GM18505 (cell line): ENCODE data around the gene DPH3.
"Not testable (repeated sequence)": the region's sequence is repeated elsewhere in the genome, so short reads cannot be mapped to it uniquely, and the experiment has no call there.

Source experiments
- ATAC-seq: cut with Tn5 transposase; IDR thresholded peaks from one replicate; pipeline ENCODE4 v1.9.1; 2021; ENCODE audit not compliant: unreplicated experiment
- POLR2A ChIP-seq: IDR thresholded peaks from 4 replicates; pipeline ENCODE4 v1.6.1; 2011; ENCODE audit warnings: borderline replicate concordance; ENCODE audit not compliant: insufficient read depth, insufficient read length; ENCODE audit errors: extremely low read depth

DPH3 gene

DNA sequence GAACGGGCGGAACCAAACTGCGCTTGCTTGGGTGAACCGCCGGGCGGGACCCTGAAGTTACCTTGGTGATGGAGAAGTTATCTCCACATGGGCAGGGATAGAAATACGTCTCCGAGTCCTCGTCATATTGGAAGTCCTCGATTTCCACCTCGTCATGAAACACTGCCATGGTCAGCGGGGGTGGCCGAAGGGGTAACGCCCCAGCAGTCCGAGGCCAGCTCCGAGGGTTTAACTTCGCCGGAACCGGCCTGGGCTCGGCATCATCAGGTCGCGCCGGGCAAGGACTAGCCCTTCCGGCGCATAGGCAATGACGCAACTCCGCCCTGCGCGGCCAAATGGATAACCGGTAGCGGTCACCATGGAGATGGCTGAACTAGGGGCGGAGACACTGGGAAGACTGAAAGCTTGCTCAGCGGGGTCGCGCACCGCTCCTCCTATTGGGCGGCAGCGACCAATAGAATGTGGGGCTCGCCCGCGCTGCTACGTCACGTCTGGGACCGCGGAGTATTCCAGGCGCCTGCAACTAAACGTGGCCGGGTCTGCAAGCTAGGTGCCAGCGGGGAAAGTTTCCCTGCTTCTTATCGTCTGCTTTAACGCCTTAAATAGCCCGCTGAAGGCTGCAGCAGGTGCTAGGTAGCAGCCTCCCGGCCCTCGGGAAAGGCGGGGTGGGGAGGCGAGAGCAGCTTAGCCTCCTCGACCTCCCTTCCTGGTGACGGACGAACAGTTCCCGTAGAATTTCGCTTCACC, at the start of gene DPH3, which contains the start of gene OXNAD1:
Gene DPH3, minus strand, starts transcription at position 236 of the 747 bp plus-strand sequence. Its CDS starts 67 bp downstream, at position 169.
Gene OXNAD1, plus strand, starts transcription at position 505 of the 747 bp plus-strand sequence. CDS start 5,741 bp downstream, outside the sequence.
- TF ChIP-seq POLR2A = peak; percentile 78
- ATAC-seq = peak; percentile 98

GRCh38 chr3:16313886-16314645, 49.3 kb upstream of the DPH3 start:
- TF ChIP-seq POLR2A = no peak
- no peak for ATAC-seq

GRCh38 chr3:16311960-16312451, 47.3 kb upstream of the DPH3 start:
- ATAC-seq = peak; percentile 69
- no peak for TF ChIP-seq POLR2A

DNA sequence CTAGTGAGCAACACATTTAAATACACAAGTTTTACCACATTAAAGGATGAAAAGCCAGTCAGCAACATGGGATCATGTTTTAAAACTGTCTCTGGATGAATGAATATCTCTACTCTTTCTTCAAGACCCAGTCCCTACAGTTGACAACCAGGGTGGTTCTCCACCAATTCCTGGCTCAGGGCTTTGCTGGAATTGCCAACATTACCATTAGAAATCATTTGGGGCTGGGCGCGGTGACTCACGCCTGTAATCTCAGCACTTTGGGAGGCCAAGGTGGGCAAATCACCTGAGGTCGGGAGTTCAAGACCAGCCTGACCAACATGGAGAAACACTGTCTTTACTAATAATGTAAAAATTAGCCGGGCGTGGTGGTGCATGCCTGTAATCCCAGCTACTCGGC, 45.7 kb upstream of the DPH3 start:
- ATAC-seq = not testable (repeated sequence)

- no peak for TF ChIP-seq POLR2A
- peak; percentile 82 for ATAC-seq
Measured at GRCh38 chr3:16309558-16309957, 44.8 kb upstream of the DPH3 start.

DNA sequence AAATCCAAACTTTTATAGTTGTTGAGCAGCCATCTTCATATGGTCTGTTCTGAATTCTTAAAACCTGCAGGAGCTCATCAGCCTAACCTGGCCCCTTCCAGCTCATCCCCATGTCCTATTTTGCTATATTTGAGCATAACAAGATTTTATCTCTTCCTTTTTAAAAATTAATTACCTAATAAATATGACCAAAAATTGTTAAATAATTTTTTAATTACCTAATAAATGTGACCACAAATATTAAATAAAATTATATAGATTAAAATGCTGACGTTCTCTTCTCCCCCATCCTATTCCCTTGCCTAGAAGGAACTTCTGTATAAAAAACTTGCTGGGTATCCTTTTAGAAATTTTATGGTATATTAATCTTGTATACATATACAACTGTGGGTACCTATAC, 44.0 kb upstream of the DPH3 start:
- ATAC-seq = no peak
- TF ChIP-seq POLR2A = no peak

GRCh38 chr3:16307832-16308531, 43.2 kb upstream of the DPH3 start:
- no peak for TF ChIP-seq POLR2A
- no peak for ATAC-seq

DNA sequence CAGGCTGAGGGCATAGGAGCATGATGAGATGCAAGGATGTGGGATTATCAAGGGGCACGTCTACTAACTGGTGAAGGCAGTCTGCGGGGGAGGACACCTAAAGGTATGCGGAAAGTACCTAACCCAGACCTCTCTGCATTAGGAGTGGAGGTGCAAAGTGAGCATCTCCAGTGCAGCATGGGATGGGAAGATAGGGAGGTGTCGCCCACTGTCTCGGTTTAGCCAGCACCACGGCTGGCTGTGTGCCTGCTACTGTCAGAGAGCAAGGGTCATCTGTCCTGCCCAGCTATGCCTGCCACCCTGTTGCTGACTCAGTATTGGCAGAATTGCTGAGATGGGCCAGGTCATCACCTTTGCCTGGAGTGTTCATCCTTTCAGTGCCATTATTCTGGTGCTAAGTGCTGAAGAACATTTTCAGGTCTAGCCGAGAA, 40.4 kb upstream of the DPH3 start:
- peak; percentile 38 for TF ChIP-seq POLR2A
- no peak for ATAC-seq

- no peak for TF ChIP-seq POLR2A
- no peak for ATAC-seq
Measured at GRCh38 chr3:16304061-16305010, 39.6 kb upstream of the DPH3 start.

DNA sequence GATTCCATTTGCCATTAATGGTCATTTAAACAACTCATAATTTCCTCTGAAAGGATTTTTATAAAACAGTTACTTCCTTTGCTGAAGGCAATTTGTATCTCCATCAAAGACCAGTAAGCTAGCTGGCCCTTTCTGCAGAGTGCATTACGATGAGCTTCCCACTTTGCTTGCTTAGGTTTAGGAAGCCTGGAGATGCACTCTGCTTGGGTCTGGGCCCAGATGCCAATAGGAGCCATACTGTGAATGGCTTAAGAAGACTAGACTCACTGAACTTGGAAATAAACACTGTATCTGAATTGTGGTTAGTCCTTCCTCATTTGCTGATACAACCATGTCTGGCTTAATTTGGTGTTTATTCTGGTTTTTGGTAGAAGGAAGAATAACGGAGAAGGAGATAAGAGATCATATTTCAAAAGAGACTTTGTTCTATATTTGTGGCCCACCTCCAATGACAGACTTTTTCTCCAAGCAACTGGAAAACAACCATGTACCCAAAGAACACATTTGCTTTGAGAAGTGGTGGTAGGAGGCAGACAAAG, 38.4 kb upstream of the DPH3 start:
- TF ChIP-seq POLR2A = no peak
- no peak for ATAC-seq

DNA sequence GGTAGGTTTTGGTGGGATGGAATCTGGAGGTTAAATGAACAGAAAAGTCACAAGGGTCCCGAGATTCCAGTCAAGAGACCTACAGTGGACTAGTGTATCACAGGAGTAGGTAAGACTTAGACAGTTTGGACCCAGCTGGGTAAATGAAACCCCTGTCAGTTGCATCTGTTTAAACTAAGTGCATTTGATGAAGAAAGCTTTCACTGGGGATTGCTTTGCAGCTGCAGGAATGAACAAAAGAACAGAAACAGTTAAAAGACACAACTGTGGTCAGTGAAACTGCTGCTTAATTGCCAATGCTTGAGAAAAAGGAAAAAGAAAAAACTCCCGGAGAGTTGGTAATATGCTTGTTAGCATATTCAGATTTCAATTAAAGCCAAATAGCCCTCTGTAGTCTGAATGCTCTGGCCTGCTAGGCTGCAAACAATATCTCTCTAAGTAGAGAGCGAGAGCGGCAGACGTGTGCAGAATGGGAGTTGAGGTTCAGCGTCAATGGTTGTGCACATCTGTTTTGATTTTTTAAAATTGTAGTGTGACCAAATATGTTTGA, 37.4 kb upstream of the DPH3 start:
- no peak for ATAC-seq
- no peak for TF ChIP-seq POLR2A

DNA sequence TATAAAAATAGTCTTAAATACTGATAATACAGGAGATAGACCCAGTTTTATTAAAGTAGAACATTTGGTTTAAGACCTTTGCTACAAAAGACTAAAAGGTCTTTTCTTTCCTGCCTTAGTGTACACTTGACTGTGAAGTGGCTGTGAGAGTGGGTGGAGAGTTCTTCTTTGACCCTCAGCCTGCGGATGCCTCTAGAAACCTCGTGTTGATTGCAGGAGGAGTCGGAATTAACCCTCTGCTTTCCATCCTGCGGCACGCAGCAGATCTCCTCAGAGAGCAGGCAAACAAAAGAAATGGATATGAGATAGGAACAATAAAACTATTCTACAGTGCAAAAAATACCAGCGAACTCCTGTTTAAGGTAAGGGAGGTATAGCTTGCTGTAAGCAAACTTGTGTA, 36.8 kb upstream of the DPH3 start:
- TF ChIP-seq POLR2A = no peak
- ATAC-seq = no peak

DNA sequence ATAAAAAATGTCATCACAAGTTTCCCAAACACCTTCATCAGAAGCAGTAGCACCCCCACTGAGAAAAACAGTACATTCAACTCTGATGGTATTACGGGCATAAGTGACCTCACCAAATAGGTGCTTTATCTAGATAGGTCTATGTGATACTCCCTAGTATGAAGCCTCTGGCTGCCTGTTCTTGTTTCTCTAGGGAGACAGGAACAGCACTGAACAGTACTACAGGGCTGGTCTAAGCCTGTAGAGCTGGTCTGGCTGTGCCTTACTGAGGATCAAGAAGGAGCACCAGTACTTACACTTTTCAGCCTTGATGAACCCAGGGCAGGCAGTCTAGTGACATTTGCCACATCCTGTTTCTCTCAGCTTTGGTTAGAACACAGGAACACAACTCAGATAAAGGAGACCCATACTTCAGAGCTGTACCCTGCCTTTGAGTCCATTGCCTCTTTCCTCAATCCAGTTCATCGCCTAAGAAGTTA, 36.2 kb upstream of the DPH3 start:
- ATAC-seq = peak; percentile 64
- no peak for TF ChIP-seq POLR2A
